Measurements from ENCODE around the gene GPR162. TPM values are rescaled to one million over a fixed set of nuclear protein-coding genes. Genes with fewer than 3 reads are reported as not detected.

Gene GPR162
- total RNA-seq, 1 experiment from 2014 or later, result 2.3 TPM

DNA sequence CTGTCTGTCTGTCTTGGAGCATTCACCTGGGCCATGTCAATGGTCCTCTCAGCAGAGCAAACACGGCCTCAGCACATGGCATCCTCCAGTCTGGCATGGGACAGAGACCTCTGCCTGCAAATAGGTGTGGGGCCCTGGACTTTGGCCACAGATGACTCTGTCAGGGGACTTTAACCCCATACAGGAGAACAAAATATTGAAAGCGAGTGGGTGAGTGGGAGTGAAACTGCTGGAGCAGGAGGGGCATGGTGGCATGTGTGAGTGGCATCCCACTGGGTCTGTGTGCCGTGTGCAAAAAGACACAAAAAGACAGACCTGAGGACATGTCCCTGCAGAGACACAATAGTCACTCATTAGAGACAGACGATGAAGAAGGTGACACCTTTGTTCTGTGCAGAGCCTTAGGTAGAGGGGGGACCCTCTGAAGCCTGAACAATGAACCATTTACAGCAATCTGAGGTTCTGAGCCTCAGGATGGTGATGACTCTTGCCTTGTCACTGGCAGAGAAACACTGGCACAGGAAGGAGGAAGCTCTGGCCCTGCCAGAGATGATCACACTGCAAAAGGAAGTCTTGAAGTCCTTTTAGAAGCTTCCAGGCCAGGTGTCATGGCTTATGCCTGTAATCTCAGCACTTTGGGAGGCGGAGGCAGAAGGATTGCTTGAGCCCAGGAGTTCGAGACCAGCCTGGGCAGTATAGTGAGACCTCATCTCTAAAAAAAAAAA lies 41.8 kb upstream of the GPR162 start (continued):
- TF ChIP-seq, protein P1, sequence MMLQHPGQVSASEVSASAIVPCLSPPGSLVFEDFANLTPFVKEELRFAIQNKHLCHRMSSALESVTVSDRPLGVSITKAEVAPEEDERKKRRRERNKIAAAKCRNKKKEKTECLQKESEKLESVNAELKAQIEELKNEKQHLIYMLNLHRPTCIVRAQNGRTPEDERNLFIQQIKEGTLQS (IDR thresholded peaks at IDR 0.05), result no peak
- TF ChIP-seq POLR2AphosphoS5 (IDR thresholded peaks at IDR 0.05; ENCODE audit: low read depth, low read length) (no peak), YY1 (IDR thresholded peaks at IDR 0.05; ENCODE audit: extremely low read depth, insufficient replicate concordance, low read depth, low read length) (no peak), EGR1 (IDR thresholded peaks at IDR 0.05; ENCODE audit: low read depth) (no peak), RAD21 (IDR thresholded peaks at IDR 0.05; ENCODE audit: low read depth) (no peak), CBX3 (IDR thresholded peaks at IDR 0.05; ENCODE audit: low read depth) (no peak)

DNA sequence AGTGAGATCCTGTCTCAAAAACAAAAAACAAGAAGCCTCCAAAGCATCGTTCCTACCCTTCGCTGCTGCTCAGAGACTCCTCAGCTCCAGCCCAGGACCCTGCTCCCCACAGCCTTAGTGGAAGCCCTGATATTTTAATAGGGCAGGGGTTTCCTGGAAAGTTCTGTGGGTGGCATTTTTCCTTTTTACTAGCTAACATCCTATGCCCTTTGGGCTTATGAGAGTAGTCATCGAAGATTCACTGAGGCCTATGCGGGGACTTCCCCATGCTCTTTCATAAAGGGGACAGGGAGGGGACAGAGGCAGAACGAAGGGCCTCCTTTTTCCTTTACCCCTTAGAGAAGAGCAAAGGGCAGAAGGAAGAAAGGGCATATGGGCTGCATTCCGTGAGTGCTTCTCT lies 41.0 kb upstream of the GPR162 start:
- Histone ChIP-seq H3K4me2 (ENCODE audit: low read length) (no peak overlapping the region), H4K20me1 (ENCODE audit: insufficient read depth) (no peaks in the 10 kb centered on the region), H3K36me3 (ENCODE audit: control insufficient read depth in 1 of 2, insufficient read depth in 2 of 2, low read length in 2 of 2) (no peaks in the 10 kb centered on the region), H3K9ac (ENCODE audit: low read length) (no peak overlapping the region), H2AFZ (ENCODE audit: low read depth, low read length, poor library complexity, severe bottlenecking) (no peak overlapping the region), H3K27ac (ENCODE audit: low read depth, low read length) (no peak overlapping the region), H3K27me3 (ENCODE audit: insufficient read depth, low read length) (no peaks in the 10 kb centered on the region), H3K9me2 (ENCODE audit: insufficient read depth) (no peaks in the 10 kb centered on the region), H3K9me3 (ENCODE audit: control insufficient read depth in 1 of 2, insufficient read depth in 1 of 2, low read depth in 1 of 2, low read length in 2 of 2) (no peaks in the 10 kb centered on the region), H3K4me1 (ENCODE audit: control insufficient read depth in 1 of 2, insufficient read depth in 2 of 2, low read length in 2 of 2) (peaks cover 11 to 26% of the 10 kb centered on the region in 2 experiments; a peak in 3 of 4 replicates), H3K79me2 (ENCODE audit: insufficient read depth, low read length) (no peaks in the 10 kb centered on the region), H3K4me3 (replicated peaks in 1 of 2; ENCODE audit: low read depth in 1 of 2, low read length in 2 of 2) (no peak overlapping the region)
- TF ChIP-seq, protein P2, sequence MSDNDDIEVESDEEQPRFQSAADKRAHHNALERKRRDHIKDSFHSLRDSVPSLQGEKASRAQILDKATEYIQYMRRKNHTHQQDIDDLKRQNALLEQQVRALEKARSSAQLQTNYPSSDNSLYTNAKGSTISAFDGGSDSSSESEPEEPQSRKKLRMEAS (IDR thresholded peaks at IDR 0.05), result no peak
- TF ChIP-seq EZH2phosphoT487 (IDR thresholded peaks at IDR 0.05; ENCODE audit: borderline replicate concordance), result no peak
- TF ChIP-seq SIN3A (IDR thresholded peaks at IDR 0.05; ENCODE audit: low read depth), result no peak
- no peak for TF ChIP-seq ZFX (IDR thresholded peaks at IDR 0.05)
- TF ChIP-seq EGR1 (IDR thresholded peaks at IDR 0.05; ENCODE audit: low read depth), result no peak
- no peak for TF ChIP-seq SRF (IDR thresholded peaks at IDR 0.05; ENCODE audit: low read depth)
- TF ChIP-seq YY1 (IDR thresholded peaks at IDR 0.05; ENCODE audit: extremely low read depth, insufficient replicate concordance, low read depth, low read length), result no peak
- TF ChIP-seq, protein P3, sequence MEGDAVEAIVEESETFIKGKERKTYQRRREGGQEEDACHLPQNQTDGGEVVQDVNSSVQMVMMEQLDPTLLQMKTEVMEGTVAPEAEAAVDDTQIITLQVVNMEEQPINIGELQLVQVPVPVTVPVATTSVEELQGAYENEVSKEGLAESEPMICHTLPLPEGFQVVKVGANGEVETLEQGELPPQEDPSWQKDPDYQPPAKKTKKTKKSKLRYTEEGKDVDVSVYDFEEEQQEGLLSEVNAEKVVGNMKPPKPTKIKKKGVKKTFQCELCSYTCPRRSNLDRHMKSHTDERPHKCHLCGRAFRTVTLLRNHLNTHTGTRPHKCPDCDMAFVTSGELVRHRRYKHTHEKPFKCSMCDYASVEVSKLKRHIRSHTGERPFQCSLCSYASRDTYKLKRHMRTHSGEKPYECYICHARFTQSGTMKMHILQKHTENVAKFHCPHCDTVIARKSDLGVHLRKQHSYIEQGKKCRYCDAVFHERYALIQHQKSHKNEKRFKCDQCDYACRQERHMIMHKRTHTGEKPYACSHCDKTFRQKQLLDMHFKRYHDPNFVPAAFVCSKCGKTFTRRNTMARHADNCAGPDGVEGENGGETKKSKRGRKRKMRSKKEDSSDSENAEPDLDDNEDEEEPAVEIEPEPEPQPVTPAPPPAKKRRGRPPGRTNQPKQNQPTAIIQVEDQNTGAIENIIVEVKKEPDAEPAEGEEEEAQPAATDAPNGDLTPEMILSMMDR (IDR thresholded peaks at IDR 0.05 in 2 of 3, conservative IDR thresholded peaks at IDR 0.05 in 1 of 3; ENCODE audit: borderline replicate concordance in 1 of 3, insufficient read depth in 1 of 3, low read depth in 2 of 3, low read length in 2 of 3), result no peak
- TF ChIP-seq ZNF274 (IDR thresholded peaks at IDR 0.05; ENCODE audit: low read depth, low read length), result no peak
- TF ChIP-seq POLR2AphosphoS5 (IDR thresholded peaks at IDR 0.05; ENCODE audit: low read depth, low read length), result no peak
- TF ChIP-seq JUND (IDR thresholded peaks at IDR 0.05), result no peak
- TF ChIP-seq POLR2A (IDR thresholded peaks at IDR 0.05; ENCODE audit: borderline replicate concordance, extremely low read depth, insufficient read depth, insufficient read length), result no peak
- no peak for TF ChIP-seq FOSL1 (IDR thresholded peaks at IDR 0.05; ENCODE audit: low read depth)
- no peak for TF ChIP-seq EZH2 (IDR thresholded peaks at IDR 0.05)
- no TSS peak for BruUV-seq (replicated peaks)
- no peak for DNase-seq (ENCODE audit: low read depth, low spot score)
- POLR2A ChIA-PET, result interaction anchor here (0.6 to 1.6 kb wide), 2 partner anchors 14 to 40 kb away, joined by 3 to 8 read pairs; partner anchors contain the start of gene PTMS
- RAD21 ChIA-PET (ENCODE audit: low non-redundant PET in 1 of 2, low total read pairs in 2 of 2, uncharacterized antibody in 2 of 2, unreplicated experiment in 2 of 2), result no interaction called here
- CTCF ChIA-PET, result interaction anchor here (0.9 to 2.5 kb wide), 2 partner anchors 14 to 27 kb away, joined by 3 to 16 read pairs; partner anchors contain the start of genes MLF2 and PTMS
- ATAC-seq, result no peak
- intact Hi-C loops (cut with micrococcal nuclease), result no loop called here

All from HCT116 (cell line).